HG02571 (cell line): ENCODE measurements around the gene SPOCK2.

Experiments used
- ATAC-seq: cut with Tn5 transposase; IDR thresholded peaks from one replicate; pipeline ENCODE4 v1.9.1; 2021; ENCODE audit warnings: mild to moderate bottlenecking, moderate library complexity; ENCODE audit not compliant: unreplicated experiment

The SPOCK2 gene

GRCh38 chr10:72090326-72090725 is 2.0 kb upstream of the SPOCK2 start:
- no peak for ATAC-seq

GRCh38 chr10:72089618-72090017 is 1.3 kb upstream of the SPOCK2 start:
- no peak for ATAC-seq

- no peak for ATAC-seq
Measured at GRCh38 chr10:72088889-72089575, 681 bp upstream of the SPOCK2 start.

GRCh38 chr10:72087392-72087968 is 871 bp downstream of the SPOCK2 start:
- ATAC-seq, result no peak

GRCh38 chr10:72086466-72087391 is 1.6 kb downstream of the SPOCK2 start:
- no peak for ATAC-seq

GRCh38 chr10:72085864-72086465 is 2.4 kb downstream of the SPOCK2 start:
- no peak for ATAC-seq

GRCh38 chr10:72085166-72085565 is 3.2 kb downstream of the SPOCK2 start:
- ATAC-seq, result no peak

GRCh38 chr10:72083790-72084459 is 4.4 kb downstream of the SPOCK2 start:
- ATAC-seq, result no peak

- no peak for ATAC-seq
Measured at GRCh38 chr10:72082856-72083789, 5.2 kb downstream of the SPOCK2 start.

- no peak for ATAC-seq
Measured at GRCh38 chr10:72081772-72082590, 6.4 kb downstream of the SPOCK2 start.

- ATAC-seq, result no peak
Measured at GRCh38 chr10:72081210-72081609, 7.1 kb downstream of the SPOCK2 start.

- ATAC-seq, result no peak
Measured at GRCh38 chr10:72080042-72080975, 8.0 kb downstream of the SPOCK2 start.

- ATAC-seq, result no peak
Measured at GRCh38 chr10:72079356-72079755, 9.0 kb downstream of the SPOCK2 start.

- ATAC-seq, result no peak
Measured at GRCh38 chr10:72077275-72077990, 10.9 kb downstream of the SPOCK2 start.

- no peak for ATAC-seq
Measured at GRCh38 chr10:72076756-72077155, 11.6 kb downstream of the SPOCK2 start.

- ATAC-seq, result no peak
Measured at GRCh38 chr10:72075376-72076115, 12.8 kb downstream of the SPOCK2 start.
